ENCODE data around the gene ACSL5. TPM values are rescaled to one million over a fixed set of nuclear protein-coding genes. Genes with fewer than 3 reads are reported as not detected.
A peak's percentile ranks its signal among the peaks of the same experiment; 100 is the strongest.

Gene ACSL5
- total and polyA plus RNA-seq, 2 of the 8 experiments (the other 6 are each of a cell fraction or from before 2014, with no cell fraction given): not detected

DNA sequence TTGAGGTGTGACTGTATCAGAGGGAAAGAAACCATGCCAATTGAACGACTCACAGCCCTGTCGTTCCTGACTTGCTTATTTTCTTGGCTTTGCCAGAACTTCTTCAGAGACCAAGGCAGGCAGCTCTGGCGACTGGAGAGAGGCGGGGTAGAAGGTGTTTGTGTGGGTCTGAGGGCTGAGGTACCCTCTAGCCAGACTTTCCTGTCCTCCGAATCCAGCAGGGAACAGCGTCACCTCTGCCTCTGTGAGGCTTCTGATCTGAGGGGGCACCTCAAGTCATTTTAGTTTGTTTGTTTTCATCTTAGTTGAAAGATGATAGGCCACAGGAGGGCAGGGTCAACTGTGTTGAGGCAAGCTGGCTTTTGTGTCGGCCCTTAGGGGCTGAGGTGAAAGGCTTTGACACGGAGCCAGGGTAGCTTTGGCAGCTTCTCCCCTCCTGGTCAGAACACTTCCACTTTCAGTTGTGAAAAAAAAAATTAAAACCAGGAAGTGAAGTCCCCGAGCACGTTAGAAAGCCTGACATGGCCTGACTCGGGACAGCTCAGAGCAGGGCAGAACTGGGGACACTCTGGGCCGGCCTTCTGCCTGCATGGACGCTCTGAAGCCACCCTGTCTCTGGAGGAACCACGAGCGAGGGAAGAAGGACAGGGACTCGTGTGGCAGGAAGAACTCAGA, 1.9 kb downstream of the ACSL5 start:
- H2BK15ac ChIP-seq (ENCODE audit: low read length): no peak overlapping the region
- no peak overlapping the region for H3K9ac ChIP-seq (replicated peaks in 1 of 4; ENCODE audit: extremely low read depth in 1 of 4, low read depth in 3 of 4, low read length in 3 of 4)
- H3K79me2 ChIP-seq (ENCODE audit: control insufficient read depth in 1 of 2, insufficient read depth in 2 of 2, low read length in 2 of 2): no peaks in the 10 kb centered on the region
- no peak overlapping the region for H2BK5ac ChIP-seq (ENCODE audit: low read depth, low read length)
- H2BK20ac ChIP-seq (ENCODE audit: low read length): no peak overlapping the region
- no peak overlapping the region for H3K4me2 ChIP-seq (ENCODE audit: insufficient read depth in 1 of 2, low read depth in 2 of 2, low read length in 2 of 2)
- ChIA-PET POLR2A (ENCODE audit: partially characterized antibody) (interaction anchor here (1.1 kb wide), 1 partner anchor 8 kb away, joined by 3 read pairs; no protein-coding TSS in a partner anchor), CTCF (ENCODE audit: partially characterized antibody) (interaction anchor here (0.7 to 2.3 kb wide), 3 partner anchors 12 to 68 kb away, joined by 3 to 13 read pairs (median 3); no protein-coding TSS in a partner anchor)
- no peak overlapping the region for H2BK12ac ChIP-seq (ENCODE audit: low read depth, low read length)
- no peak overlapping the region for H3K56ac ChIP-seq (replicated peaks; ENCODE audit: insufficient read length, low read depth, low read length)
- FAIRE-seq (no peak), DNase-seq (ENCODE audit: low read depth in 1 of 2, low spot score in 2 of 2) (no peak)
- H4K20me1 ChIP-seq (replicated peaks in 1 of 2; ENCODE audit: control insufficient read depth in 1 of 2, insufficient read depth in 2 of 2, low read length in 2 of 2): no peaks in the 10 kb centered on the region
- no peaks in the 10 kb centered on the region for H3K23me2 ChIP-seq (ENCODE audit: low read depth, low read length)
- no peaks in the 10 kb centered on the region for H3K36me3 ChIP-seq (ENCODE audit: control insufficient read depth in 2 of 4, insufficient read depth in 4 of 4, low read length in 3 of 4)
- no peak overlapping the region for H3K4ac ChIP-seq (replicated peaks; ENCODE audit: insufficient read length, low read depth, low read length)
- WGBS, 2 experiments (ENCODE audit: extremely low coverage in 1 of 2, insufficient coverage in 1 of 2, insufficient read length in 1 of 2, insufficient replicate concordance in 2 of 2, low coverage in 1 of 2, low lambda C conversion rate in 2 of 2, missing lambda C conversion rate in 1 of 2): 90% methylated on average over 16 of the region's 16 CpGs; no CpG with 5 or more reads in 1 of the 2 experiments
- H4K8ac ChIP-seq (ENCODE audit: extremely low read depth, insufficient read depth, low read length): no peak overlapping the region
- H3K18ac ChIP-seq (ENCODE audit: extremely low read depth, low read length): no peak overlapping the region
- no peaks in the 10 kb centered on the region for H3K27me3 ChIP-seq (replicated peaks in 1 of 4; ENCODE audit: control insufficient read depth in 3 of 4, extremely low read depth in 1 of 4, insufficient read depth in 3 of 4, low read length in 3 of 4)
- H3K14ac ChIP-seq (ENCODE audit: insufficient read length): no peak overlapping the region
- H3K23ac ChIP-seq (ENCODE audit: insufficient read length): no peak overlapping the region
- H3K79me1 ChIP-seq (ENCODE audit: low read depth, low read length): no peaks in the 10 kb centered on the region
- no peak overlapping the region for H2AK5ac ChIP-seq (ENCODE audit: low read depth, low read length)
- H3K9me3 ChIP-seq (ENCODE audit: insufficient read depth in 2 of 2, low read depth in 1 of 2, low read length in 1 of 2): no peaks in the 10 kb centered on the region; a peak in 1 of 4 replicates
- no peak for TF ChIP-seq SP2 (IDR thresholded peaks at IDR 0.05; ENCODE audit: low read length)
- TF ChIP-seq CHD2 (IDR thresholded peaks at IDR 0.05; ENCODE audit: low read length): no peak
- TF ChIP-seq MAFK (IDR thresholded peaks at IDR 0.05; ENCODE audit: low read depth, low read length): no peak
- TF ChIP-seq SAP30 (IDR thresholded peaks at IDR 0.05; ENCODE audit: insufficient read depth, insufficient replicate concordance, low read length): no peak
- no peak for TF ChIP-seq SIN3A (conservative IDR thresholded peaks at IDR 0.05 in 1 of 2, IDR thresholded peaks at IDR 0.05 in 1 of 2; ENCODE audit: low read depth in 1 of 2, low read length in 2 of 2)
- TF ChIP-seq CBX8 (IDR thresholded peaks at IDR 0.05; ENCODE audit: borderline replicate concordance, low read depth, low read length): no peak
- TF ChIP-seq, protein P1, sequence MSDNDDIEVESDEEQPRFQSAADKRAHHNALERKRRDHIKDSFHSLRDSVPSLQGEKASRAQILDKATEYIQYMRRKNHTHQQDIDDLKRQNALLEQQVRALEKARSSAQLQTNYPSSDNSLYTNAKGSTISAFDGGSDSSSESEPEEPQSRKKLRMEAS (IDR thresholded peaks at IDR 0.05): no peak
- TF ChIP-seq RNF2 (IDR thresholded peaks at IDR 0.05; ENCODE audit: borderline replicate concordance, low read depth, low read length, missing control alignments, poor library complexity, severe bottlenecking): no peak
- no peak for TF ChIP-seq FOSL1 (IDR thresholded peaks at IDR 0.05; ENCODE audit: insufficient read depth, low read depth, low read length)
- no peak for TF ChIP-seq SIX5 (IDR thresholded peaks at IDR 0.05; ENCODE audit: low read depth, low read length)
- TF ChIP-seq POLR2A (IDR thresholded peaks at IDR 0.05; ENCODE audit: control extremely low read depth in 1 of 2, low read depth in 2 of 2, low read length in 2 of 2): no peak
- H3K27ac ChIP-seq (ENCODE audit: low read depth, low read length): no peak overlapping the region
- peak overlapping the region; percentile 47; the same call in 1 of the 2 replicates for H2AFZ ChIP-seq (ENCODE audit: low read length)
- H3K4me3 ChIP-seq (ENCODE audit: extremely low read depth in 1 of 4, insufficient read depth in 2 of 4, low read depth in 3 of 4, low read length in 4 of 4): no peak overlapping the region
- no peaks in the 10 kb centered on the region; a peak in 1 of 7 replicates for H3K4me1 ChIP-seq (replicated peaks in 1 of 4; ENCODE audit: control insufficient read depth in 3 of 4, insufficient read depth in 4 of 4, low read length in 3 of 4)
- H4K5ac ChIP-seq (ENCODE audit: insufficient read length, low read depth, low read length): no peak overlapping the region
- H2BK120ac ChIP-seq (replicated peaks; ENCODE audit: low read depth, low read length): no peak overlapping the region
- no peak overlapping the region for H4K91ac ChIP-seq (replicated peaks; ENCODE audit: insufficient read length, low read length)
